Erythroblast (primary cell): ENCODE data around the gene TLCD5.

ENCODE experiments used
- DNase-seq, 2 experiments: peaks; one replicate each; lab custom pipeline; 2025; lab: John Stamatoyannopoulos, UW
- GATA1 ChIP-seq: IDR thresholded peaks from 2 replicates; pipeline ENCODE4 v1.6.1; 2011; ENCODE audit warnings: low read depth, mild to moderate bottlenecking, control low read depth, low read length, moderate library complexity
- POLR2A ChIP-seq: IDR thresholded peaks from 2 replicates; pipeline ENCODE4 v1.6.1; 2011; ENCODE audit warnings: mild to moderate bottlenecking, low read length

Gene TLCD5

GRCh38 chr11:120338107-120338933, 13.2 kb downstream of the TLCD5 start:
- peak; percentile 40 to 70 for DNase-seq
- TF ChIP-seq POLR2A (no peak), GATA1 (no peak)

DNA sequence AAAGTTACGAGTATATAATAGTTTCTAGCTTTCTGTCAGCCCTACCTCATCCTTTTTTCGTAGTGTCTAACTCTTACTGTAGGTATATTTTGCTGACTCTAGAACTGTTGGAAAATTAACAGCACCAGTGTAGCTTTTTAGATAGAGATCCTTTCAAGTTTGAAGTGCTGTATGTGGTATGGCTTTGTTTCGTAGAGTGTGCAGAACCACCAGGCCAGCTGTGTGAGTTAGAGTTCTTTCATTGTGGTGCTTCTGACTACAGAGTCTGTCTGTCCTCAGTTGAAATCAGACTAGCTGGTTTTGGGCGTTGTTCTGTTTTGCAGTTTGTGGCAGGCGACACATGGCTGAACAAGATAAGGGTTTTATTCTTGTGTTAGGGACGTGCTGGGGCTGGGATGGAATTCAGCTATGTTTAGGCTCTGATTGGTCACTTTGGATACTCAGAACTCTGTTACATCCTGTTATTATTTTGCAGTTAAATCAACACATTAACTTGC, 14.3 kb downstream of the TLCD5 start:
- peak; percentile 95 to 97 for DNase-seq
- TF ChIP-seq GATA1 (peak; percentile 58), POLR2A (peak; percentile 91)

- peak; percentile 40 to 71 for DNase-seq
- TF ChIP-seq GATA1 (no peak), POLR2A (no peak)
Observed at GRCh38 chr11:120340529-120340928, 15.4 kb downstream of the TLCD5 start.

- no peak for DNase-seq
- no peak for TF ChIP-seq GATA1
- no peak for TF ChIP-seq POLR2A
Observed at GRCh38 chr11:120342226-120342625, 17.1 kb downstream of the TLCD5 start.

GRCh38 chr11:120342678-120343077, 17.6 kb downstream of the TLCD5 start:
- no peak for TF ChIP-seq POLR2A
- no peak for TF ChIP-seq GATA1
- DNase-seq: no peak

- peak; percentile 16 to 22 for DNase-seq
- TF ChIP-seq POLR2A: no peak
- no peak for TF ChIP-seq GATA1
Observed at GRCh38 chr11:120343429-120343828, 18.3 kb downstream of the TLCD5 start.

DNA sequence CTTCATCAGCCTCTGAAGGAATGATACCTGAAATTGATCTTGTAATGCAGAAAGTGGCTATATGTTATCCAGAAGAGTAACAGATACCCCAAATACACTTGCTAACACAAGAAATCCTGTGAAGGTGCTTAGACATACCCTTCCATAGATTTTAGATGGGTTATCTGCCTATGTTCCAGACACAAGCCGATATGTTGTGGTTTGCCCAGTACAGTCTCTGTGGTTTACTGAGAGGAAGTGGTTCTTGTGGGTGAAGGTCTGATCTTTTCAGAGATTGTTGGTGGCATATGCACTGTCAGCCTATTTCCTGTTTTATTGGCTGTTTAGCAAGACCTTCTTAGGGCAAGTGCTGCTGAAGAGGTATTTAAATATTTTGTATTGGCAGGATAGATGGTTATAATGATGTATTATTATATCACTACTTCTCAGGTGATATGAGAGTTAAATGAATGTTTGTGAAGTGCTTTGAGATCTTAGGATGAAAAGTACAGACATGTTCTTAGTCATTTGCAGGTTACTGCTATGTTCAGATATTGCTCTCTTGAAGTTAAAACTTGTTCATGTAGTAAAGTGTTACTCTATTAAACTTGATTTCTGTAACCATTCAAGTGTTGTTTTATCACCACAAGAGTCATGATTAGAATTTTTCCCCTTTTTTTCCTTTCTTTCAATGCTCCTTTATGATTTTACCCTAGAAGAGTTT, 19.4 kb downstream of the TLCD5 start:
- peak; percentile 24 to 41 for DNase-seq
- TF ChIP-seq POLR2A (no peak), GATA1 (no peak)

DNA sequence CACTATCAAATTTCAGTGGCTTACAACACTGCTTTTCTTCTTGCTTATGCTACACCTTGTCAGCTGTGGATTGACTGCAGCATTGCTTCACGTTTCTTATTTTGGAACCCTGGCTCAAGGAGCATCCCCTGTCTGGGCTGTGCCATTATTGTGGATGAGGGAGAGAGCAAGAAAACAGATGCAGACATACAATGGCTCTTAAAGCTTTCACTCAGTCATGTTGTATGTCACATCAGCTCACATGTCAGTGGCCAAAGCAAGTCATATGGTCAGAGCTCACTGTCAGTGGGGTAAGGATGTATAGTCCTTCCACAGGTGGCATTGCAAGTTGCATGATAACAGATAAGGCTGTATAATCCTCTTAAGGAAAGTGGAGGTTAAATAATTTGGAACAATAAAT, 21.1 kb downstream of the TLCD5 start:
- peak; percentile 19 to 31 for DNase-seq
- TF ChIP-seq GATA1: no peak
- no peak for TF ChIP-seq POLR2A

DNA sequence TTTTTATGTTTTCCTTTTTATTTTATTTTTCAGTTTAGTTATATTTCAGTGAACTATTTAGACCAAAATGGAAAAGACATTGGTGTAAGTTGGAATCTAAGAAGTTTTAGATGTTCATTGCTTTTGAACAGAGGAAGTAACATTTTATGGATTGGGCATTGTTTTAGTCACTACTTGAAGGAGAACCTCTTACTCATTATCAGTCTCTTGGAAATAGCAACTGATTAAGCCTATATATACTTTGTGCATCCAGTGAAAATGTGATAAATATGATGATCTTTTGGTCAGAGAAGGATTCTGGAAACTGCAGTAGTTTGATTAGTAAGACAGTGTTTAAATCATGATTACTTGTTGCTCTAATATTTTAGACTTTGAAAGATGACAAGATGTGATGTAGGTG, 25.5 kb downstream of the TLCD5 start:
- DNase-seq: no peak
- TF ChIP-seq POLR2A (no peak), GATA1 (no peak)

DNA sequence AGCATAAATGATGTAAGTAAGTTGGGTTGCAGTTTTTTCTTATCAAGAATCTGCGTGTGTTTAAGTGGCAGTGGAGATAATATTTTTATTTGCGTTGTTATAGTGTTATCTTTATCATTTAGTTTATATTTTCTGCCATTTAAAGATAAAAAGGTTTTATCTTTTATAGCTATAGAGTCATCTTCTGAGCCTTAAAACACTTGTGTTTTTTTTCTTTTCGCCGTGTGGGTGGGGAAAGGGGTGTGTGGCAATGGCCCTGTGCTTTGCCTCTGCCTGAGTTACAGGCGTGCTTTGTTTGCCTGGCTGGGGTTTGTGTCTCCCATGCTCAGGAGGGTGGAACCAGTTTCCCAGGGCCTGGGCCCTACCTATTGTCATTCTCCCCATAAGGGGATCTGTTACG, 27.3 kb downstream of the TLCD5 start:
- no peak for TF ChIP-seq POLR2A
- no peak for TF ChIP-seq GATA1
- peak; percentile 25 to 53 for DNase-seq

DNA sequence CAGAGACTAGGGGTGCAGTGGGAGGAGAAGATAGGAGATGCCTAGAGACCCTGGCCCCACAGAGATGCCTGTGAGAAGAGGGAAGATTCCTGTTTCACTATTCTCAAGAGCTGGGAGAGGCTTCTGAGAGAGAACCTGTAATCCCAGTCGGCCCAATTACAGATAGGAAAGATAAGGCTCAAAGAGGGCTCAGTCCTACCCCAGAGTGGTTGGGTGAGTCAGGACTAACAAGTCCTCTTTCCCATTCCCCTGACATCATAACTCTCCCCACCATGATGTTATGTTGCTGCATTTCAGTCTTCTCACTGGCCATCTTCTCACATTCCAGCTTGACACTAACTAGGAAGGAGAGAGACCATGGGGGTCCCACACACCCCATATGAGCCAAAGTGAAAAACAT, 29.0 kb downstream of the TLCD5 start:
- DNase-seq: peak in 1 of 2 experiments; percentile 27
- TF ChIP-seq POLR2A: no peak
- TF ChIP-seq GATA1: no peak

DNA sequence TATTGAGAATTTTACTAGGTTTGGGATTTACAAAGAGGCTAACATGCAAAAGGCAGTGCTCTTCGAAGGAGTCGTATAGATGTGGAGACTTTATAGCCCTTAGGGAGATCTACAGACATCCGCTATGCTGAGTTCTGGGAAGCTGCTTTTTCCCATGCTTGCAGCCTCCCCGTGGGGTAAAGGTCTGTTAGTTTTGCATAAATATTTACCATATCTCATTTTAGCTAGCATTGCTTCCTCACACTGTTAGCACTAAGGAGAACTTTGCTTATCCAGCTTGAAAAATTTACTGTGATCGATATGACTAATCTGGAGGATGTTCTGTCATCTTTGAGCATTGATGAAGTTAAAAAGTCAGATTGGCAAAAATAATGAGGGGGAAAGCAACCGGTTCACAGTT, 29.7 kb downstream of the TLCD5 start:
- no peak for DNase-seq
- TF ChIP-seq POLR2A: no peak
- TF ChIP-seq GATA1: no peak

DNA sequence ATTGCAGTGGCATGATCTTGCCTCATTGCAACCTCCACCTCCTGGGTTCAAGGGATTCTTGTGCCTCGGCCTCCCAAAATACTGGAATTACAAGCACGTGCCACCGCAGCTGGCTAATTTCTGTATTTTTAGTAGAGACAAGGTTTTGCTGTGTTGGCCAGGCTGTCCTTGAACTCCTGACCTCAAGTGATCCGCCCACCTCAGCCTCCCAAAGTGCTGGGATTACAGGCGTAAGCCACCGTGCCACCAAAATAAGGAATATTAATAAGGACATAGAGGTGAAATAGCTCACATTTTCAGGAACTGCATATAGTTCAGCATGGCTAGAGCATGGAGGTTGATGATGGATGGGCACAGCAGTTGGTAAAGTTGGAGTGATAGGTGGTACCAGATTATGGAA, 32.5 kb downstream of the TLCD5 start:
- no peak for DNase-seq
- TF ChIP-seq GATA1 (no peak), POLR2A (no peak)

DNA sequence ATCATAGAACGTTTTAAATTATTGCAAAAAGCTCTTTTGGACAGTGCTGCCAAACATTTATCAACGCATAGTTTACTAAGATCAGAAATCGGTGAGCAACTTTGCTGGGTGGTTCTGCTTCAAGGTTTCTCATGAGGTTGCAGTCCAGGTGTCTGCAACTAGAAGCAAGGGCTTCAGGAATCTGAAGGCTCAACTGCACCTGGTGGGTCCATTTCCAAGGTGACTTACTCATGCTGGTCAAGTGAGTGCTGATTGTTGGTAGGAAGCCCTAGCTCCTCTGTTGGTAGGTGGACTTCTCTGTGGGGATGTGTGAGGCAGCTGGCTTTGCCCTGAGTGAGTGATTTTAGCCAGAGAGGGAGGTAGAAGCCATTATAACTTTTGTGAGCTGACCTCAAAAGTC, 33.6 kb downstream of the TLCD5 start:
- DNase-seq: no peak
- TF ChIP-seq GATA1 (no peak), POLR2A (no peak)
